Measurements from ENCODE around the gene KLK12.

GRCh38 chr19:51010066-51010795 lies 24.6 kb downstream of the KLK12 start:
- TF ChIP-seq, protein P1, sequence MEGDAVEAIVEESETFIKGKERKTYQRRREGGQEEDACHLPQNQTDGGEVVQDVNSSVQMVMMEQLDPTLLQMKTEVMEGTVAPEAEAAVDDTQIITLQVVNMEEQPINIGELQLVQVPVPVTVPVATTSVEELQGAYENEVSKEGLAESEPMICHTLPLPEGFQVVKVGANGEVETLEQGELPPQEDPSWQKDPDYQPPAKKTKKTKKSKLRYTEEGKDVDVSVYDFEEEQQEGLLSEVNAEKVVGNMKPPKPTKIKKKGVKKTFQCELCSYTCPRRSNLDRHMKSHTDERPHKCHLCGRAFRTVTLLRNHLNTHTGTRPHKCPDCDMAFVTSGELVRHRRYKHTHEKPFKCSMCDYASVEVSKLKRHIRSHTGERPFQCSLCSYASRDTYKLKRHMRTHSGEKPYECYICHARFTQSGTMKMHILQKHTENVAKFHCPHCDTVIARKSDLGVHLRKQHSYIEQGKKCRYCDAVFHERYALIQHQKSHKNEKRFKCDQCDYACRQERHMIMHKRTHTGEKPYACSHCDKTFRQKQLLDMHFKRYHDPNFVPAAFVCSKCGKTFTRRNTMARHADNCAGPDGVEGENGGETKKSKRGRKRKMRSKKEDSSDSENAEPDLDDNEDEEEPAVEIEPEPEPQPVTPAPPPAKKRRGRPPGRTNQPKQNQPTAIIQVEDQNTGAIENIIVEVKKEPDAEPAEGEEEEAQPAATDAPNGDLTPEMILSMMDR (IDR thresholded peaks at IDR 0.05), result no peak
- no peak for TF ChIP-seq ZFX (IDR thresholded peaks at IDR 0.05; ENCODE audit: borderline replicate concordance)

Data from 22Rv1 (cell line).